Fibroblast of pulmonary artery (primary cell): Measurements from ENCODE around the gene TMEM132A.

Source experiments
- DNase-seq: peaks from one replicate; pipeline ENCODE4 v3.0.0-alpha.2; 2010; ENCODE audit warnings: low read depth
- H3K4me3 ChIP-seq: replicated peaks from 2 replicates; pipeline ENCODE4 v1.5.1; 2011; ENCODE audit warnings: low read depth, mild to moderate bottlenecking, control low read depth, low read length, moderate library complexity
- TF ChIP-seq, protein P1 (sequence below): IDR thresholded peaks from 2 replicates; pipeline ENCODE4 v1.5.1; 2011; ENCODE audit warnings: mild to moderate bottlenecking, control low read depth, low read length, inconsistent platforms; ENCODE audit errors: missing control alignments

Gene TMEM132A

DNA sequence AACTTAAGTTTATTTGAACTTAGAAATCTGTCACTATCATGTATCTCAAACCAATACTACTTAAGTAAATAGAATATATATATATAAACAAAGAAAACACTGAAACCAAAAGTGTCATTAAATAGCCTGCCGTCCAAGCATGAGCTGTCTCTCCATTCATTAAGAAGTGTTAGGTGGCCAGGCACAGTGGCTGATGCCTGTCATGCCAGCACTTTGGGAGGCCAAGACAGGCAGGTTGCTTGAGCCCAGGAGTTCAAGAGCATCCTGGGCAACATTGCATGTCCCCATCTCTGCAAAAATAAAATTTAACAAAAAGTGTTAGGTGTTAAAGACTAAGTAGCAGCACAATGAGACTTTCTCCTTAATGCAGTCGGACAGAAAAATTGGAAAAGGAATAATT, 61.2 kb downstream of the TMEM132A start:
- no peak for DNase-seq
- TF ChIP-seq, protein P1, sequence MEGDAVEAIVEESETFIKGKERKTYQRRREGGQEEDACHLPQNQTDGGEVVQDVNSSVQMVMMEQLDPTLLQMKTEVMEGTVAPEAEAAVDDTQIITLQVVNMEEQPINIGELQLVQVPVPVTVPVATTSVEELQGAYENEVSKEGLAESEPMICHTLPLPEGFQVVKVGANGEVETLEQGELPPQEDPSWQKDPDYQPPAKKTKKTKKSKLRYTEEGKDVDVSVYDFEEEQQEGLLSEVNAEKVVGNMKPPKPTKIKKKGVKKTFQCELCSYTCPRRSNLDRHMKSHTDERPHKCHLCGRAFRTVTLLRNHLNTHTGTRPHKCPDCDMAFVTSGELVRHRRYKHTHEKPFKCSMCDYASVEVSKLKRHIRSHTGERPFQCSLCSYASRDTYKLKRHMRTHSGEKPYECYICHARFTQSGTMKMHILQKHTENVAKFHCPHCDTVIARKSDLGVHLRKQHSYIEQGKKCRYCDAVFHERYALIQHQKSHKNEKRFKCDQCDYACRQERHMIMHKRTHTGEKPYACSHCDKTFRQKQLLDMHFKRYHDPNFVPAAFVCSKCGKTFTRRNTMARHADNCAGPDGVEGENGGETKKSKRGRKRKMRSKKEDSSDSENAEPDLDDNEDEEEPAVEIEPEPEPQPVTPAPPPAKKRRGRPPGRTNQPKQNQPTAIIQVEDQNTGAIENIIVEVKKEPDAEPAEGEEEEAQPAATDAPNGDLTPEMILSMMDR = no peak
- no peak overlapping the region for H3K4me3 ChIP-seq

DNA sequence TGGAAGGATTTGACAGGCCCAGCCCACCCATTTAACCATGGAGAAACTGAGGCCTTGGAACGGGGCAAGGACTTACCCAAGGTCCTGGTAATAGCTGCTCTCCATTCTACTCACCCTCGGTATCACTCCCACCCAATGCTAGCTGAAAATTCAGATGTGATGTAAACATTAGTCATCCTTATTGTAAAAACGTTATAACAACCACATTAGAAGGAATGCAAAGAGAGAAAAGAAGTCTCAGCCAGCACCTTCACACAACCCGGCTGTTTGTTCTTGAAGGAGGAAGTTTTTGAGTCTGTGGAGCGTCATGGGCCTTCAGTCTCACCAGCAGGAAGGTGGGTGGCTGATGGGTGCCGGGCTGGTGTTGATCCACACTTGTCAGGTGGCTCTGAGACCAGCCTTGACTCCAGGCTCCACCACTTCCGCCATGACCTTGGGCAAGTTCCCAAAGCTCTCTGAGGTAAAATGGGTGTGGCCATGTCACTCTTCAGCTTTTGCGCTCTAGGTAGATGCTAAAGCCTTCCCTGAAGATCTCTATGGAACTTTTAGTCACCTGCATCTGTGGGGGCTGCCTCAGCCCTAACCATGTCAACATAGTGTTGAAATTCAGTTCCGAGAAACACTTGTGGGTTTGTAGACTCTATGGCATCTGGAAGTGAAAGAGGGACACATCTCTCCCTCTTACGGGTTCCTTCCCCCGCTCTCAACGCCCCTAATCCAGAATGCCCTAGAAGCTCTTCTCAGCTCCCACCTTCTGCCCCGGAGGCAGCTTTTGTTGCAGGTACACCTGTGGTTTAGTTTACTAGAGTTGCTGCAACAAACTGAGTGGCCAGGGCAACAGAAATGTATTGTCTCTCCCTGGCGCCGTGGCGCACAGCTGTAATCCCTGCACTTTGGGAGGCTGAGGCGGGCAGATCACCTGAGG, 62.0 kb downstream of the TMEM132A start:
- TF ChIP-seq, protein P1 = no peak
- peak; percentile 33 for DNase-seq
- H3K4me3 ChIP-seq = no peak overlapping the region
